Lower leg skin (tissue), 3 donors: ENCODE measurements around the gene TRIM67.

Experiments
- POLR2A ChIP-seq, 2 donors: fragments of 450-650 bp; IDR thresholded peaks; one replicate each; pipeline ENCODE4 v1.6.1; 2016 to 2017; ENCODE audit warnings: antibody characterized with exemption in 2 of 2, mild to moderate bottlenecking in 1 of 2, moderate library complexity in 1 of 2
- TF ChIP-seq, protein P1 (sequence below), 3 donors: fragments of 450-650 bp; IDR thresholded peaks; one replicate each; pipeline ENCODE4 v1.5.1; 2016; ENCODE audit warnings: antibody characterized with exemption in 3 of 3, mild to moderate bottlenecking in 3 of 3, moderate library complexity in 2 of 3

- no peak for TF ChIP-seq POLR2A (IDR thresholded peaks at IDR 0.05)
- TF ChIP-seq, protein P1, sequence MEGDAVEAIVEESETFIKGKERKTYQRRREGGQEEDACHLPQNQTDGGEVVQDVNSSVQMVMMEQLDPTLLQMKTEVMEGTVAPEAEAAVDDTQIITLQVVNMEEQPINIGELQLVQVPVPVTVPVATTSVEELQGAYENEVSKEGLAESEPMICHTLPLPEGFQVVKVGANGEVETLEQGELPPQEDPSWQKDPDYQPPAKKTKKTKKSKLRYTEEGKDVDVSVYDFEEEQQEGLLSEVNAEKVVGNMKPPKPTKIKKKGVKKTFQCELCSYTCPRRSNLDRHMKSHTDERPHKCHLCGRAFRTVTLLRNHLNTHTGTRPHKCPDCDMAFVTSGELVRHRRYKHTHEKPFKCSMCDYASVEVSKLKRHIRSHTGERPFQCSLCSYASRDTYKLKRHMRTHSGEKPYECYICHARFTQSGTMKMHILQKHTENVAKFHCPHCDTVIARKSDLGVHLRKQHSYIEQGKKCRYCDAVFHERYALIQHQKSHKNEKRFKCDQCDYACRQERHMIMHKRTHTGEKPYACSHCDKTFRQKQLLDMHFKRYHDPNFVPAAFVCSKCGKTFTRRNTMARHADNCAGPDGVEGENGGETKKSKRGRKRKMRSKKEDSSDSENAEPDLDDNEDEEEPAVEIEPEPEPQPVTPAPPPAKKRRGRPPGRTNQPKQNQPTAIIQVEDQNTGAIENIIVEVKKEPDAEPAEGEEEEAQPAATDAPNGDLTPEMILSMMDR (IDR thresholded peaks at IDR 0.05), result no peak
Measured at GRCh38 chr1:231235526-231236207, 73.8 kb downstream of the TRIM67 start.
